ENCODE data around the gene SP100.
"Not testable (repeated sequence)": the region's sequence is repeated elsewhere in the genome, so short reads cannot be mapped to it uniquely, and the experiment has no call there.

SP100 gene

GRCh38 chr2:230416061-230416721 lies at the start of gene SP100:
Gene SP100 (plus strand): TSS chr2:230416201. CDS start chr2:230416297, 96 bp downstream.
- peaks cover 14% of the 10 kb centered on the region for H3K4me1 Mint-ChIP-seq

GRCh38 chr2:230382108-230382507 lies 33.9 kb upstream of the SP100 start:
- Mint-ChIP-seq H3K36me3 (ENCODE audit: low read depth) (no peaks in the 10 kb centered on the region), H3K27me3 (ENCODE audit: low read depth) (no peaks in the 10 kb centered on the region), H3K9me3 (peaks cover 2% of the 10 kb centered on the region), H3K4me3 (no peak overlapping the region), H3K4me1 (no peaks in the 10 kb centered on the region), H3K27ac (no peak overlapping the region)
- TF ChIP-seq CTCF (IDR thresholded peaks at IDR 0.05; ENCODE audit: unreplicated experiment in 3 of 3) = no peak

More at GRCh38 chr2:230416061-230416721, at the start of gene SP100:
- no peaks in the 10 kb centered on the region for H3K9me3 Mint-ChIP-seq
- TF ChIP-seq CTCF (IDR thresholded peaks at IDR 0.05; ENCODE audit: unreplicated experiment in 3 of 3) = no peak
- peaks cover 20% of the 10 kb centered on the region for H3K27me3 Mint-ChIP-seq (ENCODE audit: low read depth)
- H3K36me3 Mint-ChIP-seq (ENCODE audit: low read depth) = no peaks in the 10 kb centered on the region
- peak within 1 kb of the TSS in 2 of 3 experiments; percentile 49 to 86 for H3K4me3 Mint-ChIP-seq
- peak within 1 kb of the TSS in 2 of 3 experiments; percentile 66 to 87 for H3K27ac Mint-ChIP-seq

DNA sequence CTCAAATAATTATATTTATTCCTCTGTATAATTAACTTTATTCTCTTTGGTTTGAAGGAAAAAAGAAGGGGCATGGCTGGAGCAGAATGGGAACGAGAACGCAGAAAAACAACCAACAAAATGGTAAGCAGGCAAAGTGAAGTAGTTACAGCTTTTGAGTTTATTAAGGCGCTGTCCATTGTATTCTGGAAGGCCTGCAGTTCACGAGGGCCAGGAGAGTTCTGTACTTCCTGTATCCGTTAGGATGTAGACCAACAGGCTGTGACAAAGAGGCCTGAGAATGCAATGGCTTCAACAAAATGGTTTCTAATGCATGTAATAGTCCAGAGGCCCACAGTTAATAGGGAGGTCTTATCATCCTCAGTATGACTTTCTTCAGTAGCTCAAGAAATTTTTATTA lies 32.5 kb upstream of the SP100 start:
- TF ChIP-seq CTCF (IDR thresholded peaks at IDR 0.05; ENCODE audit: unreplicated experiment in 3 of 3) = no peak
- H3K36me3 Mint-ChIP-seq (ENCODE audit: low read depth) = no peaks in the 10 kb centered on the region
- no peak overlapping the region for H3K27ac Mint-ChIP-seq
- H3K27me3 Mint-ChIP-seq (ENCODE audit: low read depth) = no peaks in the 10 kb centered on the region
- H3K4me1 Mint-ChIP-seq = no peaks in the 10 kb centered on the region
- H3K9me3 Mint-ChIP-seq = no peaks in the 10 kb centered on the region
- H3K4me3 Mint-ChIP-seq = no peak overlapping the region

- Mint-ChIP-seq H3K4me3 (no peak overlapping the region), H3K27ac (no peak overlapping the region), H3K36me3 (ENCODE audit: low read depth) (no peaks in the 10 kb centered on the region), H3K4me1 (no peaks in the 10 kb centered on the region), H3K27me3 (ENCODE audit: low read depth) (peaks cover 3% of the 10 kb centered on the region), H3K9me3 (no peaks in the 10 kb centered on the region)
- TF ChIP-seq CTCF (IDR thresholded peaks at IDR 0.05; ENCODE audit: unreplicated experiment in 3 of 3) = no peak
Measured at GRCh38 chr2:230384986-230385385, 31.0 kb upstream of the SP100 start.

- TF ChIP-seq CTCF (IDR thresholded peaks at IDR 0.05; ENCODE audit: unreplicated experiment in 3 of 3) = no peak
- Mint-ChIP-seq H3K4me1 (no peaks in the 10 kb centered on the region), H3K9me3 (peaks cover 4% of the 10 kb centered on the region), H3K27ac (no peak overlapping the region), H3K36me3 (ENCODE audit: low read depth) (no peaks in the 10 kb centered on the region), H3K27me3 (ENCODE audit: low read depth) (peaks cover 9% of the 10 kb centered on the region), H3K4me3 (no peak overlapping the region)
Measured at GRCh38 chr2:230394301-230394700, 21.7 kb upstream of the SP100 start.

DNA sequence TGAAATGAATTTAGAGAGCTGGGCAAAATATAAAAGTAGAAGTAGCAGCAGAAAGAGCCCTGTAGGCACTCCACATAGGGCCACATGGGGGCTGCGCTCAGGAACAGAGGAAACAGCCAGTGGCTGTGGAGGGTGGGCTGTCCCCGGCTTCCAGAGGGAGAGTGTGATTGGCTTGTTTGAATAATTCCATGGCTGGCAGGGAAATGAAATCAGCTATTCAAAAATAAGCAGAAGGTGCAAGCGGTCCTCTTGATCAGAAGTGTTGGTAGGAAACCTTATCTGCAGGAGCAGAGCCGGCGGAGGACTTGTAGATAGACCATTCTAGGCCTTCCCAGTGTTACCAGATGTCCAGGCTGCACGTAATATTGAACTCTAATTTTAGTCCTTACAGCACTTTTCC lies 17.3 kb upstream of the SP100 start:
- H3K36me3 Mint-ChIP-seq (ENCODE audit: low read depth); H3K27ac Mint-ChIP-seq; H3K4me3 Mint-ChIP-seq; H3K4me1 Mint-ChIP-seq; H3K27me3 Mint-ChIP-seq (ENCODE audit: low read depth); H3K9me3 Mint-ChIP-seq: not testable (repeated sequence)

Measured in nephron (organoid).